HCT116 (cell line): ENCODE measurements around the gene KCTD15.

Experiments used
- JUND ChIP-seq: IDR thresholded peaks from 2 replicates; pipeline ENCODE4 v1.6.1; 2012
- POLR2A ChIP-seq: IDR thresholded peaks from 2 replicates; pipeline ENCODE4 v1.7.0; 2011; ENCODE audit warnings: borderline replicate concordance; ENCODE audit not compliant: insufficient read depth, insufficient read length; ENCODE audit errors: extremely low read depth
- TF ChIP-seq, protein P1 (sequence below): IDR thresholded peaks from 2 replicates; pipeline ENCODE4 v1.6.1; 2012; ENCODE audit warnings: low read depth

DNA sequence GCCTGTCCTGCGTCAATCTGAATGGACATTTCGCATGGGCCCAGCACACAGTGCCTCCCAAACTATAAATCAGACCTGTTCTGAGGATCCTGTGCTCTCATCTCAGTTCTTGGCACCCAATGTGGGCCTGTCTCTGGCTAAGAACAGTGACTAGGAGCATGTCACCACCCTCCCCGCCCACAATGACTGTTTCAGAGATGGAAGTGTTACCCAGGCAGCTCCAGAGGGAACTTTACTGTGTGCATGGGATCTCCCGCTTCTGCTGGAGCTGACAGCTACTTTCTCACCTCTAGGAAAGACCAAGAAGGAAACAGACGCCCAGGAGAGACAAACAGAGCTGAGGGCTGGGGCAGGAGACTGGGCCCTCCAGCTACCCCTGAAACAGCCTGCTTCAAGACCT is 45.0 kb downstream of the KCTD15 start:
- TF ChIP-seq POLR2A (no peak), JUND (no peak)
- TF ChIP-seq, protein P1, sequence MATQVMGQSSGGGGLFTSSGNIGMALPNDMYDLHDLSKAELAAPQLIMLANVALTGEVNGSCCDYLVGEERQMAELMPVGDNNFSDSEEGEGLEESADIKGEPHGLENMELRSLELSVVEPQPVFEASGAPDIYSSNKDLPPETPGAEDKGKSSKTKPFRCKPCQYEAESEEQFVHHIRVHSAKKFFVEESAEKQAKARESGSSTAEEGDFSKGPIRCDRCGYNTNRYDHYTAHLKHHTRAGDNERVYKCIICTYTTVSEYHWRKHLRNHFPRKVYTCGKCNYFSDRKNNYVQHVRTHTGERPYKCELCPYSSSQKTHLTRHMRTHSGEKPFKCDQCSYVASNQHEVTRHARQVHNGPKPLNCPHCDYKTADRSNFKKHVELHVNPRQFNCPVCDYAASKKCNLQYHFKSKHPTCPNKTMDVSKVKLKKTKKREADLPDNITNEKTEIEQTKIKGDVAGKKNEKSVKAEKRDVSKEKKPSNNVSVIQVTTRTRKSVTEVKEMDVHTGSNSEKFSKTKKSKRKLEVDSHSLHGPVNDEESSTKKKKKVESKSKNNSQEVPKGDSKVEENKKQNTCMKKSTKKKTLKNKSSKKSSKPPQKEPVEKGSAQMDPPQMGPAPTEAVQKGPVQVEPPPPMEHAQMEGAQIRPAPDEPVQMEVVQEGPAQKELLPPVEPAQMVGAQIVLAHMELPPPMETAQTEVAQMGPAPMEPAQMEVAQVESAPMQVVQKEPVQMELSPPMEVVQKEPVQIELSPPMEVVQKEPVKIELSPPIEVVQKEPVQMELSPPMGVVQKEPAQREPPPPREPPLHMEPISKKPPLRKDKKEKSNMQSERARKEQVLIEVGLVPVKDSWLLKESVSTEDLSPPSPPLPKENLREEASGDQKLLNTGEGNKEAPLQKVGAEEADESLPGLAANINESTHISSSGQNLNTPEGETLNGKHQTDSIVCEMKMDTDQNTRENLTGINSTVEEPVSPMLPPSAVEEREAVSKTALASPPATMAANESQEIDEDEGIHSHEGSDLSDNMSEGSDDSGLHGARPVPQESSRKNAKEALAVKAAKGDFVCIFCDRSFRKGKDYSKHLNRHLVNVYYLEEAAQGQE = no peak
